ENCODE data around the gene STRAP. TPM values are rescaled to one million over a fixed set of nuclear protein-coding genes. Genes with fewer than 3 reads are reported as not detected.
"Not testable (repeated sequence)": the region's sequence is repeated elsewhere in the genome, so short reads cannot be mapped to it uniquely, and the experiment has no call there.

Gene STRAP
- total and polyA plus RNA-seq, 12 donors: 48.6 to 231 (median 92.8) TPM

GRCh38 chr12:15937902-15938301 is 55.7 kb downstream of the STRAP start:
- TF ChIP-seq POLR2A (IDR thresholded peaks at IDR 0.05): no peak
- TF ChIP-seq, protein P1, sequence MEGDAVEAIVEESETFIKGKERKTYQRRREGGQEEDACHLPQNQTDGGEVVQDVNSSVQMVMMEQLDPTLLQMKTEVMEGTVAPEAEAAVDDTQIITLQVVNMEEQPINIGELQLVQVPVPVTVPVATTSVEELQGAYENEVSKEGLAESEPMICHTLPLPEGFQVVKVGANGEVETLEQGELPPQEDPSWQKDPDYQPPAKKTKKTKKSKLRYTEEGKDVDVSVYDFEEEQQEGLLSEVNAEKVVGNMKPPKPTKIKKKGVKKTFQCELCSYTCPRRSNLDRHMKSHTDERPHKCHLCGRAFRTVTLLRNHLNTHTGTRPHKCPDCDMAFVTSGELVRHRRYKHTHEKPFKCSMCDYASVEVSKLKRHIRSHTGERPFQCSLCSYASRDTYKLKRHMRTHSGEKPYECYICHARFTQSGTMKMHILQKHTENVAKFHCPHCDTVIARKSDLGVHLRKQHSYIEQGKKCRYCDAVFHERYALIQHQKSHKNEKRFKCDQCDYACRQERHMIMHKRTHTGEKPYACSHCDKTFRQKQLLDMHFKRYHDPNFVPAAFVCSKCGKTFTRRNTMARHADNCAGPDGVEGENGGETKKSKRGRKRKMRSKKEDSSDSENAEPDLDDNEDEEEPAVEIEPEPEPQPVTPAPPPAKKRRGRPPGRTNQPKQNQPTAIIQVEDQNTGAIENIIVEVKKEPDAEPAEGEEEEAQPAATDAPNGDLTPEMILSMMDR (IDR thresholded peaks at IDR 0.05): no peak
- Histone ChIP-seq H3K27me3 (no peaks in the 10 kb centered on the region), H3K36me3 (replicated peaks in 1 of 2) (no peaks in the 10 kb centered on the region), H3K4me1 (replicated peaks in 1 of 2) (no peaks in the 10 kb centered on the region), H3K9me3 (replicated peaks in 1 of 3) (peaks cover 0 to 7% (median 6%) of the 10 kb centered on the region in 3 donors), H3K4me3 (no peak overlapping the region), H3K27ac (no peak overlapping the region)
- DNase-seq: no peak
- intact Hi-C loops (cut with DNase I): no loop called here

GRCh38 chr12:15939111-15939510 is 56.9 kb downstream of the STRAP start:
- TF ChIP-seq, protein P1 (IDR thresholded peaks at IDR 0.05): no peak
- no peak for TF ChIP-seq POLR2A (IDR thresholded peaks at IDR 0.05)
- intact Hi-C loops (cut with DNase I): no loop called here
- no peaks in the 10 kb centered on the region for H3K4me1 ChIP-seq (replicated peaks in 1 of 2)
- no peaks in the 10 kb centered on the region for H3K27me3 ChIP-seq
- no peaks in the 10 kb centered on the region for H3K36me3 ChIP-seq (replicated peaks in 1 of 2)
- H3K27ac ChIP-seq: no peak overlapping the region
- H3K4me3 ChIP-seq: no peak overlapping the region
- H3K9me3 ChIP-seq (replicated peaks in 1 of 3): peaks cover 0 to 7% (median 6%) of the 10 kb centered on the region in 3 donors
- WGBS, 4 donors: 89 to 100% (median 97%) methylated on average over 1 of the region's 1 CpG
- no peak for DNase-seq

GRCh38 chr12:15942475-15942874 is 60.3 kb downstream of the STRAP start:
- H3K27ac ChIP-seq: no peak overlapping the region
- TF ChIP-seq POLR2A (IDR thresholded peaks at IDR 0.05): no peak
- TF ChIP-seq, protein P1 (IDR thresholded peaks at IDR 0.05): no peak
- H3K4me3 ChIP-seq: no peak overlapping the region
- no peaks in the 10 kb centered on the region for H3K4me1 ChIP-seq (replicated peaks in 1 of 2)
- no peak for DNase-seq
- intact Hi-C loops (cut with DNase I): no loop called here
- 92 to 96% (median 94%) methylated on average over 5 of the region's 5 CpGs for WGBS, 4 donors
- peaks cover 0 to 7% (median 6%) of the 10 kb centered on the region in 3 donors for H3K9me3 ChIP-seq (replicated peaks in 1 of 3)
- no peaks in the 10 kb centered on the region for H3K36me3 ChIP-seq (replicated peaks in 1 of 2)
- no peaks in the 10 kb centered on the region for H3K27me3 ChIP-seq

- DNase-seq; H3K4me1 ChIP-seq (replicated peaks in 1 of 2); H3K4me3 ChIP-seq; H3K9me3 ChIP-seq (replicated peaks in 1 of 3); intact Hi-C loops (cut with DNase I); H3K36me3 ChIP-seq (replicated peaks in 1 of 2); H3K27me3 ChIP-seq; H3K27ac ChIP-seq: not testable (repeated sequence)
- WGBS, 4 donors: 93 to 98% (median 97%) methylated on average over 5 of the region's 5 CpGs
These were observed 61.3 kb downstream of the STRAP start for GRCh38 chr12:15943519-15943918.

DNA sequence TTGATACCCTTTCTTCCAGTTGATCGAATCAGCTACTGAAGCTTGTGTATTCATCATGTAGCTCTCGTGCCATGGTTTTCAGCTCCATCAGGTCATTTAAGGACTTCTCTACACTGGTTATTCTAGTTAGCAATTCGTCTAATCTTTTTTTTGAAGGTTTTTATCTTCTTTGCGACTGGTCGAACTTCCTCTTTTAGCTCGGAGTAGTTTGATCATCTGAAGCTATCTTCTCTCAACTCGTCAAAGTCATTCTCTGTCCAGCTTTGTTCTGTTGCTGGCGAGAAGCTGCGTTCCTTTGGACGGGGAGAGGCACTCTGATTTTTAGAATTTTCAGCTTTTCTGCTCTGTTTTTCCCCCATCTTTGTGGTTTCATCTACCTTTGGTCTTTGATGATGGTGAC is 66.3 kb downstream of the STRAP start:
- H3K27ac ChIP-seq; H3K27me3 ChIP-seq; DNase-seq; H3K9me3 ChIP-seq (replicated peaks in 1 of 3); H3K36me3 ChIP-seq (replicated peaks in 1 of 2); intact Hi-C loops (cut with DNase I); H3K4me1 ChIP-seq (replicated peaks in 1 of 2); H3K4me3 ChIP-seq: not testable (repeated sequence)
- WGBS, 4 donors: 95 to 99% (median 96%) methylated on average over 10 of the region's 10 CpGs

Other genes with a start within 250 kb of the STRAP start
- 10 to 100 TPM; 11.4 to 76.8 (median 33.0) TPM for gene EPS8, start 93.0 kb upstream of the STRAP start, total RNA-seq
- 10 to 100 TPM; 14.6 to 27.3 (median 17.9) TPM for gene EPS8, start 93.0 kb upstream of the STRAP start, polyA plus RNA-seq
- 10 to 100 TPM; 24.1 to 72.3 (median 35.5) TPM for gene DERA, start 28.9 kb downstream of the STRAP start, total RNA-seq
- gene DERA, start 28.9 kb downstream of the STRAP start, polyA plus RNA-seq: 10 to 100 TPM; 15.9 to 31.3 (median 16.5) TPM

Measured in adrenal gland (tissue), 12 donors.